GM21423 (cell line): ENCODE results near the gene CCDC117.
"Not testable (repeated sequence)": the region's sequence is repeated elsewhere in the genome, so short reads cannot be mapped to it uniquely, and the experiment has no call there.

Experiments
- ATAC-seq: cut with Tn5 transposase; IDR thresholded peaks from one replicate; pipeline ENCODE4 v1.9.1; 2021; ENCODE audit warnings: mild to moderate bottlenecking, moderate library complexity; ENCODE audit not compliant: unreplicated experiment

Gene CCDC117

DNA sequence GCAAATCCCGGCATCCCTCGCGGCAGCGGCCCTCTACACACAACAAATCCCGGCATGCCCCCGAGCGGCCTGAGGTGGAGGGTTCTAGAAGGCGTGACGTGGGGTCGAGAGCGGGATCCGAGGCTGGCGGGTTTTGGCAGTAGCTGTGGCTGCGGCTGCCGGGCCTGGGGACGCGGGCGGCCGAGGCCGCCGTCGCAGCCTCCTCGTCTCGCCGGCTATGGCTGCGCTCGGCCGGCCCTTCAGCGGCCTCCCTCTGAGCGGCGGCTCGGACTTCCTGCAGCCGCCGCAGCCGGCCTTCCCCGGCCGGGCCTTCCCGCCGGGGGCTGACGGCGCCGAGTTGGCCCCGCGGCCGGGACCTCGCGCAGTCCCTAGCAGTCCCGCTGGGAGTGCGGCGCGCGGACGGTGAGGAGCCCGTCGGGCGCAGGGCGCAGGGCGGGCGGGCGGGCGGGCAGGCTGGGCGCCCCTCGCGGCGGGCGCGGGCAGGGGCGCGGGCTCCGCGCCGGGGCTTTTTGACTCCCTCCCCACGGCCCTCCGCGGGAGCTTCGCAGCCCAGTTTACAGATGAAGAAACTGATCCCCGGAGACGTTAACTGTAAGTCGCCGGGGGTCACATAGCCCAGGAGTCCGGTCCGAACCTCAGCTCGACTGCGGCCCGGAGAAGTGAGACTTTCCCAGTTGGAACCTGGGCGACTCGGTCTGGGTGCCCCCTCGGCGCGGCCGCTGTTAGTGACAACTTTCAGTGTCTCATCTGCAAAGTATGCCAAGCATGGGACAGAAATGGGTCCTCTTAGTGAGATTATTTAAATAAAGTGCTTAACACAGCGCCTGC lies at the start of gene CCDC117:
TSS of gene CCDC117 (plus strand) at position 63 of the 828 bp plus-strand sequence. CDS start at position 218, 155 bp downstream.
- ATAC-seq: peak; percentile 82

- ATAC-seq: no peak
Measured at GRCh38 chr22:28728002-28728401, 44.5 kb upstream of the CCDC117 start.

DNA sequence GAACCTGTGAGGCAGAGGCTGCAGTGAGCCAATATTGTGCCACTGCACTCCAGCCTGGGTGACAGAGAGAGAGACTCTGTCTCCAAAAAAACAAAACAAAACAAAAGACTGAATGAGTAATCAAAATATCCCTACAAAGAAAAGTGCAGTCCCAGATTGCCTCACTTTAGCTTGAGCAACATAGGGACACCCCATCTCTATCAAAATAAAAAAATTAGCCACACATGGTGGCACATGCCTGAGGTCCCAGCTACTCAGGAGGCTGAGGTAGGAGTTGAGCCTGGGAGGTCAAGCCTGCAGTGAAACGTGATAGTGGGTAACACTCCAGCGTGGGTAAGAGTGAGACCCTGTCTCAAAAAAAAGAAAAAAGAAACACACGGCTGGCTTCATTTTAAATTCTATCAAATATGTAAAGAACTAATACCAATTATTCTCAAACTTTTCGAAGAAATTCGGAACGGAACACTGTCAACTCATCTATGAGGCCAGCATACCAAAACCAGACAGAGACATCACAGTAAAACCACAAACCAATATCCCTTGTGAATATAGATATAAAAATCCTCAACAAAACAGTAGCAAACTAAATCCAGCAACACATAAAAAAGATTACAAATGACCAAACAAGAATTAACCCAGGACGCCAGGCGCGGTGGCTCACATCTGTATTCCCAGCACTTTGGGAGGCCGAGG lies 43.7 kb upstream of the CCDC117 start:
- no peak for ATAC-seq

GRCh38 chr22:28730179-28730578 lies 42.3 kb upstream of the CCDC117 start:
- no peak for ATAC-seq

DNA sequence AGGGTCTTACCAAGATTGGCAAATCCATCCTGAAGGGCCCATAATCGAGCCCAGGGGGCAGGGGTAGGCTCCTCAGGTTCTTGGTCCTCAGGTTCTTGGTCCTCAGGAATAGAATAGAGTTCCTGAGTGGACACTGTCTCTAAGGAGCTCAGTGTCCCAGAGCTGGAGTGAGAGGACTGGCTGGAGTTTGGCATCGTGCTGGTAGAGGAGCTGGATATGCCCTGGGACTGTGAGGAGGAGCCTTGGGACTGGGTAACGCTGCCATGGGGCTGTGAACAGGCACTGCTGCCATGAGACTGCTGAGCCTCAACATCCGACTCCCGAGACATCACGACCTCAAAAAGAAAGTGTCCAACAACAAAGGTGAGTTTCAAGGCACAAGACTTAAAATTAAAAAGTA lies 38.1 kb upstream of the CCDC117 start:
- no peak for ATAC-seq

DNA sequence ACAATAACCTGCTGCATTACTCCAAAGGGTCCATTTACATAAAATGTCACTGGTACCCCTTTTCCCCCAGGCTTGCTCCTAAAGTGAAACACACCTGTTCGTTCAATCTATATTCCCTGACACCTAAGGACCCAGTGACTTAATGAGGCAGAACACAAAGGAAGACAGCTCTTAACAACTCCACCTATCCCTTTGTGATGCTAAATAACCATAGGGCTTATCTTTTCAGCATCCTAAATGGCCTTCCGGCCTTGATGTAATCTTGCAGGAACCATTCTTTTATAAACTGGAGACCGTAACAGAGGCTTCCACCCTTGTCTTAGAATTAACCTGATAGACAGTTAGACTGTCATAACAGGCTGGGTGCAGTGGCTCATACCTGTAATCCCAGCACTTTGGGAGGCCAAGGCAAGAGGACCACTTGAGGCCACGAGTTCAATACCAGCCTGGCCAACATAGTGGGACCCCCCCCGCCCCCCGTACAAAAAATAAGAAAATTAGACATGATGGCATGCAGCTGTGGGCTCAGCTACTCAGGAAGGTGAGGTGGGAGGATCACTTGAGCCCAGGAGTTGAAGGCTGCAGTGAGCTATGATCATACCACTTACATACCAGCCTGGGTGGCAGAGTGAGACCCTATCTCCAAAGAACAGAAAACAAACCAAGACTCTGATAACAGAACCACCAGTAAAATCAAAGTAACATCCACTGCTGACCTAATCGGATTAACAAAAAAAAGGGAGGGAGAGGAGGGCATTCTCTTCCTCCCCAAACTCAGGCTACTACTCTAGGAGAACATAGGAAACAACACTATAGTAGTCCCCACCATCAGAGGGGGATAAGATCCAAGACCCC lies 36.0 kb upstream of the CCDC117 start:
- no peak for ATAC-seq

DNA sequence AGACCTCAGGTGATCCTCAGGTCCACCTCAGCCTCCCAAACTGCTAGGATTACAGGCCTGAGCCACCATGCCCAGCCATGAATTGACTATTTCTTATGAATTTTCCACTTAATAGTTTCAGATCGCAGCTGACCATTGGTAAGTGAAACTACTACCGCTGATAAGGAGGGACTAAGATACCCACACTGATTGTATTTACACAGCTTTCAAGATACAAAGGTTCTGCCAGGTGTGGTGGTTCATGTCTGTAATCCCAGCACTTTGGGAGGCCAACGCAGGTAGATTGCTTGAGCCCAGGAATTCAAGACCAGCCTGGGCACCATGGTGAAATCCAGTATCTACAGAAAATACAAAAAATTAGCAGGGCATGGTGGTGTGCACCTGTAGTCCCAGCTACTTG lies 34.8 kb upstream of the CCDC117 start:
- no peak for ATAC-seq

GRCh38 chr22:28738876-28739275 lies 33.6 kb upstream of the CCDC117 start:
- not testable (repeated sequence) for ATAC-seq

- ATAC-seq: no peak
Measured at GRCh38 chr22:28741200-28741784, 31.2 kb upstream of the CCDC117 start.

DNA sequence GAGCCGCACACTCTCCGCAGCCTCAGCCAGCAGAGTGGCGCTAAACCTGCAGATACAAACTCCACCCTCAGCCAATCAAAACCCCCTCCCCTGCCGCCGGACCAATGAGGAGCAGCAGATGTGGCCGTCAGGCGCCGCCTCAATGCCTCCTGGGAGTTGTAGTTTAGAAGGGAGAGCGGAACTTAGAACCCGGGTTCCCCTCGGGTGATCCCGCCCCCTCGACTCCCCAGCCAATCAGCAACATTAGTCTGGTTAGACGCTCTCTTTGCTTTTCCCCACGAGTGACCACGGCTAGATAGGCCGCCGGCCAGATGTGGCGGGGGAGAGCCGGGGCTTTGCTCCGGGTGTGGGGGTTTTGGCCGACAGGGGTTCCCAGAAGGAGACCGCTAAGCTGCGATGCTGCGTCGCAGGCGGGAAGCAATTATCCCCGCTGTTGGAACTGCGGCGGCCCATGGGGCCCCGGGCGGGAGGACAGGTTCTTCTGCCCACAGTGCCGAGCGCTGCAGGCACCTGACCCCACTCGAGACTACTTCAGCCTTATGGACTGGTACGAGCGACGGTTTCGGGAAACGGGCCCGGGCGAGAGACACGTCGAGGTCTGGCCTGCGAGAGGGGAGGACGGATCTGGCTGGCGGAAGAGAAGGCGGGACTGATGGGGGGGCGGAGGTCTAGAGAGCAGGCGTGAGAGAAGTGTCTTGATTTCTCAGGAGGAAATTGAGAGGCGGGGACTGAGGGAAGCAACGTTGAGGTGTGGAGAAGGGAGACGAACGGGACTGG lies 30.5 kb upstream of the CCDC117 start, which contains the start of the genes CHEK2 and HSCB:
TSS of gene CHEK2 (minus strand) at position 36 of the 777 bp plus-strand sequence. CDS start 7,099 bp downstream, outside the sequence.
TSS of gene HSCB (plus strand) at position 255 of the 777 bp plus-strand sequence. CDS start at position 312, 57 bp downstream.
- peak; percentile 89 for ATAC-seq

GRCh38 chr22:28742562-28742962 lies 29.9 kb upstream of the CCDC117 start:
- no peak for ATAC-seq

DNA sequence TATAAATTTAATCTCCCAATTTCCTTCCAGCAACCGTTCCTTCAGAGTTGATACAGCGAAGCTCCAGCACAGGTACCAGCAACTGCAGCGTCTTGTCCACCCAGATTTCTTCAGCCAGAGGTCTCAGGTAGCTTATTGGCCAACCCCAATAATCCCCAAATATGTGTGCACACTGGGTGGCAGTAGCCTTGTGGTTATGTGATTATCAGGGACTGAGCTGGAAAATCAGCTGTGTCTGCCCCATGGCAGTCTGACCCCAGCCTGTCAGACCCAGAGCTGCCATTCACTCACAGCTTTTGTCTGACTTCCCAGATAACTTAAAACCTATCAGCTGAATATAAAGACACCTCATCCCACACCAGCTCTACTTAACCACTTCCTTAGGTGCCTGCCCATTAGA lies 28.6 kb upstream of the CCDC117 start:
- no peak for ATAC-seq

DNA sequence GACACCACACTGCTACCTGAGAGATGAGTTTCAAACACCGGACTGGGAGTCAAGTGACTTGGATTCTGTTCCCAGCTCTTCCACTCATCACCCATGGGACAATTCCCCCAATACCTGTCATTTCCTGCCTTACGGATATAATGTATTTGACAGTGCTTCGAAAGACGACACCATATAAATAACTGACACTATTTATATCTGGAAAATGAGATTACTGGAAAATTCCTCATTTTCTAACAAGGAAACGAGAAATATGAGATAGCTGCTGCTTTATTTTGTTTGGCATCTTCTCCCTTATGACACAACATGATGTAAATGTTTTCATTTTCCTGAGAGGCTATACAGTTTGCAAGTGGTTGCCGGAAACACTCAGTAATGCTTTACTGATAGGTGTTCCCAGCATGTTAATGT lies 22.0 kb upstream of the CCDC117 start:
- ATAC-seq: no peak

- ATAC-seq: not testable (repeated sequence)
Measured at GRCh38 chr22:28754512-28754911, 18.0 kb upstream of the CCDC117 start.

- no peak for ATAC-seq
Measured at GRCh38 chr22:28759861-28760560, 12.5 kb upstream of the CCDC117 start.

- no peak for ATAC-seq
Measured at GRCh38 chr22:28761449-28761755, 11.1 kb upstream of the CCDC117 start.

- ATAC-seq: not testable (repeated sequence)
Measured at GRCh38 chr22:28762000-28762399, 10.5 kb upstream of the CCDC117 start.

- no peak for ATAC-seq
Measured at GRCh38 chr22:28766628-28767027, 5.9 kb upstream of the CCDC117 start.

GRCh38 chr22:28768701-28769393 lies 3.6 kb upstream of the CCDC117 start:
- ATAC-seq: no peak
